Measurements from ENCODE around the gene TFPI.

Gene TFPI

GRCh38 chr2:187468262-187468661 is 86.0 kb downstream of the TFPI start:
- no peak overlapping the region for H2AFZ ChIP-seq (ENCODE audit: low read depth, low read length)
- ATAC-seq (ENCODE audit: insufficient read depth, low read depth) = no peak

GRCh38 chr2:187466129-187466792 is 88.0 kb downstream of the TFPI start:
- H3K27ac ChIP-seq (ENCODE audit: low read length) = no peak overlapping the region
- ATAC-seq (ENCODE audit: insufficient read depth, low read depth) = no peak
- no peaks in the 10 kb centered on the region for H3K36me3 ChIP-seq (ENCODE audit: insufficient read depth, low read length)
- no peak overlapping the region for H3K4me3 ChIP-seq (ENCODE audit: low read depth in 1 of 2, low read length in 2 of 2)
- H3K79me2 ChIP-seq (ENCODE audit: insufficient read depth, low read length) = no peaks in the 10 kb centered on the region
- no peaks in the 10 kb centered on the region for H4K20me1 ChIP-seq (ENCODE audit: insufficient read depth, low read length)
- H3K27me3 ChIP-seq (ENCODE audit: insufficient read depth, low read length, poor library complexity) = no peaks in the 10 kb centered on the region
- no peak overlapping the region for H2AFZ ChIP-seq (ENCODE audit: low read depth, low read length)
- no peak overlapping the region for H3K4me2 ChIP-seq (ENCODE audit: insufficient read depth, low read length)
- no peak overlapping the region for H3K9ac ChIP-seq (ENCODE audit: low read depth, low read length)
- TF ChIP-seq EZH2 (IDR thresholded peaks at IDR 0.05; ENCODE audit: borderline replicate concordance, low read depth, low read length, severe bottlenecking) (no peak), CTCF (IDR thresholded peaks at IDR 0.05; ENCODE audit: borderline replicate concordance, extremely low read depth, low read length, poor library complexity, severe bottlenecking) (no peak)
- H3K9me3 ChIP-seq (ENCODE audit: insufficient read depth, low read length, severe bottlenecking) = no peaks in the 10 kb centered on the region
- DNase-seq = no peak
- H3K4me1 ChIP-seq (ENCODE audit: insufficient read depth, low read length) = no peaks in the 10 kb centered on the region

More at GRCh38 chr2:187468262-187468661, 86.0 kb downstream of the TFPI start:
- Histone ChIP-seq H3K36me3 (ENCODE audit: insufficient read depth, low read length) (no peaks in the 10 kb centered on the region), H3K79me2 (ENCODE audit: insufficient read depth, low read length) (no peaks in the 10 kb centered on the region), H3K4me3 (ENCODE audit: low read depth in 1 of 2, low read length in 2 of 2) (no peak overlapping the region), H3K4me2 (ENCODE audit: insufficient read depth, low read length) (no peak overlapping the region), H3K27me3 (ENCODE audit: insufficient read depth, low read length, poor library complexity) (no peaks in the 10 kb centered on the region), H3K9me3 (ENCODE audit: insufficient read depth, low read length, severe bottlenecking) (no peaks in the 10 kb centered on the region), H4K20me1 (ENCODE audit: insufficient read depth, low read length) (no peaks in the 10 kb centered on the region), H3K27ac (ENCODE audit: low read length) (no peak overlapping the region), H3K9ac (ENCODE audit: low read depth, low read length) (no peak overlapping the region), H3K4me1 (ENCODE audit: insufficient read depth, low read length) (no peaks in the 10 kb centered on the region)
- DNase-seq = no peak
- no peak for TF ChIP-seq CTCF (IDR thresholded peaks at IDR 0.05; ENCODE audit: borderline replicate concordance, extremely low read depth, low read length, poor library complexity, severe bottlenecking)

- no peak overlapping the region for H3K27ac ChIP-seq (ENCODE audit: low read length)
- no peak for ATAC-seq (ENCODE audit: insufficient read depth, low read depth)
- no peaks in the 10 kb centered on the region for H3K4me1 ChIP-seq (ENCODE audit: insufficient read depth, low read length)
- no peak overlapping the region for H3K4me2 ChIP-seq (ENCODE audit: insufficient read depth, low read length)
- H3K9ac ChIP-seq (ENCODE audit: low read depth, low read length) = no peak overlapping the region
- H4K20me1 ChIP-seq (ENCODE audit: insufficient read depth, low read length) = no peaks in the 10 kb centered on the region
- H3K9me3 ChIP-seq (ENCODE audit: insufficient read depth, low read length, severe bottlenecking) = no peaks in the 10 kb centered on the region
- DNase-seq = no peak
- H2AFZ ChIP-seq (ENCODE audit: low read depth, low read length) = no peak overlapping the region
- no peak overlapping the region for H3K4me3 ChIP-seq (ENCODE audit: low read depth in 1 of 2, low read length in 2 of 2)
- no peak for TF ChIP-seq EZH2 (IDR thresholded peaks at IDR 0.05; ENCODE audit: borderline replicate concordance, low read depth, low read length, severe bottlenecking)
- TF ChIP-seq CTCF (IDR thresholded peaks at IDR 0.05; ENCODE audit: borderline replicate concordance, extremely low read depth, low read length, poor library complexity, severe bottlenecking) = no peak
- H3K36me3 ChIP-seq (ENCODE audit: insufficient read depth, low read length) = no peaks in the 10 kb centered on the region
- no peaks in the 10 kb centered on the region for H3K27me3 ChIP-seq (ENCODE audit: insufficient read depth, low read length, poor library complexity)
- H3K79me2 ChIP-seq (ENCODE audit: insufficient read depth, low read length) = no peaks in the 10 kb centered on the region
Observed at GRCh38 chr2:187462839-187463238, 91.4 kb downstream of the TFPI start.

Measured in DND-41 (cell line).